Panc1 (cell line): ENCODE results near the gene ANKK1. TPM values are rescaled to one million over a fixed set of nuclear protein-coding genes. Genes with fewer than 3 reads are reported as not detected.

ENCODE experiments used
- ATAC-seq: fragments of 200-7000 bp; cut with Tn5 transposase; 2 replicates; pipeline ENCODE4 v1.9.1; 2020; ENCODE audit warnings: mild to moderate bottlenecking, moderate library complexity
- BruUV-seq: library from RNA; stranded (reverse); fragments of 400-500 nt; replicated peaks from 2 replicates; lab custom pipeline; 2021; lab: Mats Ljungman, UMichigan
- CTCF ChIA-PET: fragments of 300-600 bp; sonication (Branson Sonifier 250); formaldehyde crosslinking; loops from one replicate; lab custom pipeline; 2022; ENCODE audit warnings: antibody characterized with exemption; lab: Charles Lee
- POLR2A ChIA-PET: fragments of 300-600 bp; sonication (Branson Sonifier 250); formaldehyde crosslinking; loops from one replicate; lab custom pipeline; 2022; ENCODE audit warnings: antibody characterized with exemption; lab: Charles Lee
- DNase-seq: peaks from one replicate; pipeline ENCODE4 v3.0.0-alpha.2; 2010; ENCODE audit warnings: low read depth, low spot score
- H3K27ac ChIP-seq: 2 replicates; pipeline ENCODE4 v1.5.1; 2011; ENCODE audit warnings: mild to moderate bottlenecking, low read length, inconsistent platforms
- H3K27me3 ChIP-seq: fragments of 200-500 bp; sonication (Bioruptor generic); 2 replicates; pipeline ENCODE4 v1.6.0; 2014; ENCODE audit warnings: low read length, inconsistent platforms; ENCODE audit not compliant: control insufficient read depth, insufficient read depth
- H3K36me3 ChIP-seq: fragments of 200-500 bp; sonication (Bioruptor generic); 2 replicates; pipeline ENCODE4 v1.5.1; 2014; ENCODE audit warnings: inconsistent platforms, mild to moderate bottlenecking, low read length, moderate library complexity; ENCODE audit not compliant: control insufficient read depth, insufficient read depth
- H3K4me1 ChIP-seq: 2 replicates; pipeline ENCODE4 v1.5.1; 2011; ENCODE audit warnings: inconsistent platforms, mild to moderate bottlenecking, low read length, moderate library complexity; ENCODE audit not compliant: control insufficient read depth, insufficient read depth
- H3K4me3 ChIP-seq, 2 experiments: 2 replicates each; pipeline ENCODE4 v1.5.1; 2011 to 2012; ENCODE audit warnings: low read depth in 2 of 2, low read length in 2 of 2, mild to moderate bottlenecking in 2 of 2, inconsistent platforms in 1 of 2, moderate library complexity in 1 of 2
- H3K9me3 ChIP-seq: fragments of 200-500 bp; sonication (Bioruptor generic); 2 replicates; pipeline ENCODE4 v1.5.1; 2014; ENCODE audit warnings: low read depth, mild to moderate bottlenecking, inconsistent platforms, low read length, moderate library complexity; ENCODE audit not compliant: control insufficient read depth, insufficient read depth
- CTCF ChIP-seq: fragments of 450-650 bp; IDR thresholded peaks from 2 replicates; pipeline ENCODE4 v1.5.1; 2017; ENCODE audit warnings: mild to moderate bottlenecking
- POLR2AphosphoS5 ChIP-seq: IDR thresholded peaks from 2 replicates; pipeline ENCODE4 v1.6.1; 2012; ENCODE audit warnings: mild to moderate bottlenecking, low read depth, low read length, moderate library complexity
- REST ChIP-seq, 2 experiments: IDR thresholded peaks; 2 replicates each; pipeline ENCODE4 v1.6.1; 2011 to 2012; ENCODE audit warnings: low read depth in 2 of 2, control low read depth in 1 of 2, low read length in 1 of 2, mild to moderate bottlenecking in 1 of 2, moderate library complexity in 1 of 2; ENCODE audit not compliant: insufficient read depth in 1 of 2
- SIN3A ChIP-seq: IDR thresholded peaks from 2 replicates; pipeline ENCODE4 v1.6.1; 2012; ENCODE audit warnings: low read depth, mild to moderate bottlenecking, low read length, moderate library complexity, borderline replicate concordance; ENCODE audit not compliant: insufficient read depth
- TCF7L2 ChIP-seq: IDR thresholded peaks from 2 replicates; pipeline ENCODE4 v1.6.1; 2011; ENCODE audit warnings: mild to moderate bottlenecking, low read depth, low read length, inconsistent platforms
- in situ Hi-C: cut with HindIII; loops from 2 replicates; pipeline ENCODE4 v1.10.0; 2016; ENCODE audit warnings: low sequenced_read_pairs, low pct_unique_long_range_greater_than_20kb
- intact Hi-C: fragments of 100-400 bp; cut with micrococcal nuclease; formaldehyde crosslinking; loops from one replicate; pipeline ENCODE4 v1.10.0; 2022; ENCODE audit not compliant: unreplicated experiment
- total RNA-seq: library from RNA; stranded (reverse); gene quantifications from one replicate; pipeline ENCODE4 v1.2.1, GENCODE V29; 2021; ENCODE audit not compliant: unreplicated experiment

ANKK1 gene
- total RNA-seq, 1 experiment from 2014 or later, result 0.08 TPM

GRCh38 chr11:113400631-113401230, 13.2 kb downstream of the ANKK1 start:
- CTCF ChIA-PET, result no interaction called here
- no peaks in the 10 kb centered on the region for H3K36me3 ChIP-seq
- intact Hi-C loops, result no loop called here

GRCh38 chr11:113401718-113402117, 14.1 kb downstream of the ANKK1 start:
- Histone ChIP-seq H3K9me3 (no peaks in the 10 kb centered on the region), H3K27me3 (no peaks in the 10 kb centered on the region), H3K36me3 (no peaks in the 10 kb centered on the region), H3K4me1 (no peaks in the 10 kb centered on the region), H3K4me3 (no peak overlapping the region), H3K27ac (no peak overlapping the region)
- ChIA-PET POLR2A (no interaction called here), CTCF (no interaction called here)
- TF ChIP-seq CTCF (no peak), POLR2AphosphoS5 (no peak), TCF7L2 (no peak), REST (IDR thresholded peaks at IDR 0.05; ENCODE audit: insufficient read depth in 1 of 2, low read depth in 2 of 2, low read length in 1 of 2) (no peak), SIN3A (no peak)
- ATAC-seq (no peak), DNase-seq (no peak)
- in situ Hi-C loops, result no loop called here
- intact Hi-C loops, result no loop called here
- no TSS peak for BruUV-seq

More at GRCh38 chr11:113400631-113401230, 13.2 kb downstream of the ANKK1 start:
- POLR2A ChIA-PET, result no interaction called here
- Histone ChIP-seq H3K27me3 (no peaks in the 10 kb centered on the region), H3K9me3 (no peaks in the 10 kb centered on the region), H3K27ac (no peak overlapping the region), H3K4me1 (no peaks in the 10 kb centered on the region), H3K4me3 (no peak overlapping the region)
- no peak for ATAC-seq
- TF ChIP-seq CTCF (no peak), TCF7L2 (no peak), POLR2AphosphoS5 (no peak), SIN3A (no peak), REST (IDR thresholded peaks at IDR 0.05; ENCODE audit: insufficient read depth in 1 of 2, low read depth in 2 of 2, low read length in 1 of 2) (no peak)
- in situ Hi-C loops, result no loop called here
- no TSS peak for BruUV-seq
- no peak for DNase-seq
